Measurements from ENCODE around the gene MBD3L1.

The MBD3L1 gene

GRCh38 chr19:8884416-8884815 lies 52.2 kb downstream of the MBD3L1 start:
- DNase-seq: no peak

- no peak for DNase-seq
Observed at GRCh38 chr19:8887364-8887763, 55.2 kb downstream of the MBD3L1 start.

- no peak for DNase-seq
Observed at GRCh38 chr19:8890260-8890659, 58.1 kb downstream of the MBD3L1 start.

Measured in activated CD4-positive, alpha-beta T cell treated with anti-CD3 and anti-CD28 coated beads for 1 hour (primary cell).